ENCODE measurements around the gene CFDP1.

Gene CFDP1

GRCh38 chr16:75402821-75403475 lies 30.4 kb downstream of the CFDP1 start:
- no peaks in the 10 kb centered on the region for H3K27me3 ChIP-seq (ENCODE audit: insufficient read depth, poor library complexity, severe bottlenecking)
- H3K27ac ChIP-seq (replicated peaks), result no peak overlapping the region
- DNase-seq (ENCODE audit: low read depth in 1 of 2, low spot score in 1 of 2), result no peak
- no peak overlapping the region for H3K4me3 ChIP-seq (replicated peaks; ENCODE audit: insufficient read depth, low read length)
- TF ChIP-seq, protein P1, sequence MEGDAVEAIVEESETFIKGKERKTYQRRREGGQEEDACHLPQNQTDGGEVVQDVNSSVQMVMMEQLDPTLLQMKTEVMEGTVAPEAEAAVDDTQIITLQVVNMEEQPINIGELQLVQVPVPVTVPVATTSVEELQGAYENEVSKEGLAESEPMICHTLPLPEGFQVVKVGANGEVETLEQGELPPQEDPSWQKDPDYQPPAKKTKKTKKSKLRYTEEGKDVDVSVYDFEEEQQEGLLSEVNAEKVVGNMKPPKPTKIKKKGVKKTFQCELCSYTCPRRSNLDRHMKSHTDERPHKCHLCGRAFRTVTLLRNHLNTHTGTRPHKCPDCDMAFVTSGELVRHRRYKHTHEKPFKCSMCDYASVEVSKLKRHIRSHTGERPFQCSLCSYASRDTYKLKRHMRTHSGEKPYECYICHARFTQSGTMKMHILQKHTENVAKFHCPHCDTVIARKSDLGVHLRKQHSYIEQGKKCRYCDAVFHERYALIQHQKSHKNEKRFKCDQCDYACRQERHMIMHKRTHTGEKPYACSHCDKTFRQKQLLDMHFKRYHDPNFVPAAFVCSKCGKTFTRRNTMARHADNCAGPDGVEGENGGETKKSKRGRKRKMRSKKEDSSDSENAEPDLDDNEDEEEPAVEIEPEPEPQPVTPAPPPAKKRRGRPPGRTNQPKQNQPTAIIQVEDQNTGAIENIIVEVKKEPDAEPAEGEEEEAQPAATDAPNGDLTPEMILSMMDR (IDR thresholded peaks at IDR 0.05; ENCODE audit: insufficient read depth, low read length), result peak; percentile 42
- TF ChIP-seq, protein P2, sequence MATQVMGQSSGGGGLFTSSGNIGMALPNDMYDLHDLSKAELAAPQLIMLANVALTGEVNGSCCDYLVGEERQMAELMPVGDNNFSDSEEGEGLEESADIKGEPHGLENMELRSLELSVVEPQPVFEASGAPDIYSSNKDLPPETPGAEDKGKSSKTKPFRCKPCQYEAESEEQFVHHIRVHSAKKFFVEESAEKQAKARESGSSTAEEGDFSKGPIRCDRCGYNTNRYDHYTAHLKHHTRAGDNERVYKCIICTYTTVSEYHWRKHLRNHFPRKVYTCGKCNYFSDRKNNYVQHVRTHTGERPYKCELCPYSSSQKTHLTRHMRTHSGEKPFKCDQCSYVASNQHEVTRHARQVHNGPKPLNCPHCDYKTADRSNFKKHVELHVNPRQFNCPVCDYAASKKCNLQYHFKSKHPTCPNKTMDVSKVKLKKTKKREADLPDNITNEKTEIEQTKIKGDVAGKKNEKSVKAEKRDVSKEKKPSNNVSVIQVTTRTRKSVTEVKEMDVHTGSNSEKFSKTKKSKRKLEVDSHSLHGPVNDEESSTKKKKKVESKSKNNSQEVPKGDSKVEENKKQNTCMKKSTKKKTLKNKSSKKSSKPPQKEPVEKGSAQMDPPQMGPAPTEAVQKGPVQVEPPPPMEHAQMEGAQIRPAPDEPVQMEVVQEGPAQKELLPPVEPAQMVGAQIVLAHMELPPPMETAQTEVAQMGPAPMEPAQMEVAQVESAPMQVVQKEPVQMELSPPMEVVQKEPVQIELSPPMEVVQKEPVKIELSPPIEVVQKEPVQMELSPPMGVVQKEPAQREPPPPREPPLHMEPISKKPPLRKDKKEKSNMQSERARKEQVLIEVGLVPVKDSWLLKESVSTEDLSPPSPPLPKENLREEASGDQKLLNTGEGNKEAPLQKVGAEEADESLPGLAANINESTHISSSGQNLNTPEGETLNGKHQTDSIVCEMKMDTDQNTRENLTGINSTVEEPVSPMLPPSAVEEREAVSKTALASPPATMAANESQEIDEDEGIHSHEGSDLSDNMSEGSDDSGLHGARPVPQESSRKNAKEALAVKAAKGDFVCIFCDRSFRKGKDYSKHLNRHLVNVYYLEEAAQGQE (IDR thresholded peaks at IDR 0.05; ENCODE audit: insufficient replicate concordance, low read depth), result no peak

GRCh38 chr16:75402159-75402820 lies 31.0 kb downstream of the CFDP1 start:
- no peaks in the 10 kb centered on the region for H3K27me3 ChIP-seq (ENCODE audit: insufficient read depth, poor library complexity, severe bottlenecking)
- no peak overlapping the region for H3K27ac ChIP-seq (replicated peaks)
- TF ChIP-seq GABPA (IDR thresholded peaks at IDR 0.05; ENCODE audit: low read depth) (no peak), POLR2AphosphoS5 (IDR thresholded peaks at IDR 0.05; ENCODE audit: low read depth) (no peak), SPI1 (IDR thresholded peaks at IDR 0.05; ENCODE audit: borderline replicate concordance, low read depth) (no peak)
- TF ChIP-seq, protein P2 (IDR thresholded peaks at IDR 0.05; ENCODE audit: insufficient replicate concordance, low read depth), result no peak
- TF ChIP-seq, protein P1 (IDR thresholded peaks at IDR 0.05; ENCODE audit: insufficient read depth, low read length), result no peak
- DNase-seq (ENCODE audit: low read depth in 1 of 2, low spot score in 1 of 2), result no peak
- no peak overlapping the region for H3K4me3 ChIP-seq (replicated peaks; ENCODE audit: insufficient read depth, low read length)

DNA sequence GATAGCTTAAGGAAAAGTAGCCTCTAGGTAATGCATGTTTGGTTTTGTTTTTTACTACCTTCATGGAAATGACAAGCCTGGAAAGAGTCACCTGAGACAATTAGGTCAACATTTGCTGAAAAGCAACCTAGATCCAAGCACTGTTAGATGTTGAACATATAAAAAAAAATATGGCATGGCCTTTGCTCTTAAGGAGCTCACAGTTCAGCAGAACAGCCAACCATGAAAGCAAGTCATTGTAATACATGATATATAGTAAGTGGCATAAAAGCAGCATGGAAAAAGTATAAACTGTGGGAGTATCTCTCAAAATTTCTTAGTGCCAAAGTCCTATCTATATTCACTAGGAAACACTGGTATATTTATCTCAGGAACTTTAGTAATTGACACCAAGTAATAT lies 31.6 kb downstream of the CFDP1 start:
- no peak for DNase-seq (ENCODE audit: low read depth in 1 of 2, low spot score in 1 of 2)
- Histone ChIP-seq H3K27me3 (ENCODE audit: insufficient read depth, poor library complexity, severe bottlenecking) (no peaks in the 10 kb centered on the region), H3K27ac (replicated peaks) (no peak overlapping the region), H3K4me3 (replicated peaks; ENCODE audit: insufficient read depth, low read length) (no peak overlapping the region)
- TF ChIP-seq, protein P1 (IDR thresholded peaks at IDR 0.05; ENCODE audit: insufficient read depth, low read length), result no peak
- no peak for TF ChIP-seq SPI1 (IDR thresholded peaks at IDR 0.05; ENCODE audit: borderline replicate concordance, low read depth)

GRCh38 chr16:75398333-75398732 lies 35.0 kb downstream of the CFDP1 start:
- no peak for TF ChIP-seq SPI1 (IDR thresholded peaks at IDR 0.05; ENCODE audit: borderline replicate concordance, low read depth)
- TF ChIP-seq GABPA (IDR thresholded peaks at IDR 0.05; ENCODE audit: low read depth), result no peak
- Histone ChIP-seq H3K27ac (replicated peaks) (no peak overlapping the region), H3K4me3 (replicated peaks; ENCODE audit: insufficient read depth, low read length) (no peak overlapping the region), H3K27me3 (ENCODE audit: insufficient read depth, poor library complexity, severe bottlenecking) (no peaks in the 10 kb centered on the region)
- DNase-seq (ENCODE audit: low read depth in 1 of 2, low spot score in 1 of 2), result no peak
